Kidney (tissue), 14 donors: ENCODE results near the gene CCDC188. TPM values are rescaled to one million over a fixed set of nuclear protein-coding genes. Genes with fewer than 3 reads are reported as not detected.

ENCODE experiments used
- DNase-seq, 5 donors: peaks; one replicate each; pipeline ENCODE4 v3.0.0-alpha.2; 2013 to 2020
- FAIRE-seq: peaks from 2 replicates; lab custom pipeline; 2012; peaks lifted over from hg19 to GRCh38; lab: Jason Lieb, UNC
- H3K27ac ChIP-seq, 2 donors: one replicate each; pipeline ENCODE4 v1.7.0; 2013; ENCODE audit warnings: low read depth in 2 of 2, low read length in 2 of 2, inconsistent platforms in 1 of 2
- H3K27me3 ChIP-seq: one replicate; pipeline ENCODE4 v1.7.1; 2013; ENCODE audit warnings: low read length, inconsistent platforms; ENCODE audit not compliant: control insufficient read depth, insufficient read depth
- H3K36me3 ChIP-seq, 3 donors: one replicate each; pipeline versions ENCODE4 v1.7.0 to v1.7.1; 2013; ENCODE audit warnings: low read length in 3 of 3, control low read depth in 1 of 3, inconsistent platforms in 1 of 3; ENCODE audit not compliant: insufficient read depth in 3 of 3, control insufficient read depth in 2 of 3
- H3K4me1 ChIP-seq, 3 donors: one replicate each; pipeline versions ENCODE4 v1.7.0 to v1.7.1; 2013; ENCODE audit warnings: low read length in 3 of 3, inconsistent platforms in 1 of 3, low read depth in 1 of 3; ENCODE audit not compliant: control insufficient read depth in 2 of 3, insufficient read depth in 2 of 3
- H3K4me3 ChIP-seq, 3 donors: one replicate each; pipeline versions ENCODE4 v1.7.0 to v1.8.1; 2013; ENCODE audit warnings: low read length in 3 of 3, control low read depth in 1 of 3, inconsistent platforms in 1 of 3
- H3K9ac ChIP-seq, 3 donors: one replicate each; pipeline versions ENCODE4 v1.7.0 to v1.7.1; 2013; ENCODE audit warnings: low read length in 3 of 3, control low read depth in 1 of 3, inconsistent platforms in 1 of 3
- H3K9me3 ChIP-seq, 3 donors: one replicate each; pipeline versions ENCODE4 v1.7.0 to v1.7.1; 2013; ENCODE audit warnings: low read length in 3 of 3, control low read depth in 1 of 3, inconsistent platforms in 1 of 3; ENCODE audit not compliant: control insufficient read depth in 2 of 3, insufficient read depth in 1 of 3
- intact Hi-C: fragments of 100-400 bp; cut with DNase I; formaldehyde crosslinking; loops from one replicate; pipeline ENCODE4 v1.11.1; 2022
- microRNA-seq: library from miRNA; unstranded; fragments of <30 nt; microRNA quantifications from one replicate; pipeline ENCODE4 v1.2.0, GENCODE V29; 2020
- polyA plus RNA-seq: library from polyadenylated mRNA; stranded (reverse); fragments of 350-450 nt; fragmentation: Illumina TruSeq; extraction: RNeasy Lipid Tissue Mini Kit (QIAGEN cat#74804); gene quantifications from one replicate; pipeline ENCODE4 v1.2.3, GENCODE V29; 2014; ENCODE audit warnings: low read depth, low replicate concordance; ENCODE audit not compliant: insufficient read depth
- total RNA-seq: library from RNA; stranded (reverse); fragmentation: NEBNext Ultra II Directional; extraction: Animal tissue kit (Norgen Biotek cat#: 25700); gene quantifications from one replicate; pipeline ENCODE4 v1.2.1, GENCODE V29; 2021
- TF ChIP-seq, protein P1 (sequence below): IDR thresholded peaks from 3 replicates; pipeline ENCODE4 v1.5.1; 2012; ENCODE audit warnings: mild to moderate bottlenecking, moderate library complexity, borderline replicate concordance; ENCODE audit not compliant: insufficient read depth; ENCODE audit errors: extremely low read depth
- donor health status: control.
- donor health status: control.
- donor health status: control.
- donor health status: control.
- donor health status: control.
- donor health status: DM: yes; HTN: yes; CAD: no.
- donor health status: Normal renal cell carcinoma (clear cell type).

The CCDC188 gene
- total and polyA plus RNA-seq, 2 donors from 2014 or later, result 0.54 to 2.8 TPM

- Histone ChIP-seq H3K36me3 (peaks cover 18 to 33% (median 27%) of the 10 kb centered on the region in 3 donors), H3K4me1 (peaks cover 0 to 1% (median 0%) of the 10 kb centered on the region in 3 donors), H3K9me3 (peaks cover 0 to 2% (median 0%) of the 10 kb centered on the region in 3 donors), H3K9ac (no peak overlapping the region), H3K27ac (no peak overlapping the region), H3K27me3 (no peaks in the 10 kb centered on the region), H3K4me3 (no peak overlapping the region)
- FAIRE-seq (no peak), DNase-seq (peak in 1 of 5 donors; percentile 48)
- TF ChIP-seq, protein P1, sequence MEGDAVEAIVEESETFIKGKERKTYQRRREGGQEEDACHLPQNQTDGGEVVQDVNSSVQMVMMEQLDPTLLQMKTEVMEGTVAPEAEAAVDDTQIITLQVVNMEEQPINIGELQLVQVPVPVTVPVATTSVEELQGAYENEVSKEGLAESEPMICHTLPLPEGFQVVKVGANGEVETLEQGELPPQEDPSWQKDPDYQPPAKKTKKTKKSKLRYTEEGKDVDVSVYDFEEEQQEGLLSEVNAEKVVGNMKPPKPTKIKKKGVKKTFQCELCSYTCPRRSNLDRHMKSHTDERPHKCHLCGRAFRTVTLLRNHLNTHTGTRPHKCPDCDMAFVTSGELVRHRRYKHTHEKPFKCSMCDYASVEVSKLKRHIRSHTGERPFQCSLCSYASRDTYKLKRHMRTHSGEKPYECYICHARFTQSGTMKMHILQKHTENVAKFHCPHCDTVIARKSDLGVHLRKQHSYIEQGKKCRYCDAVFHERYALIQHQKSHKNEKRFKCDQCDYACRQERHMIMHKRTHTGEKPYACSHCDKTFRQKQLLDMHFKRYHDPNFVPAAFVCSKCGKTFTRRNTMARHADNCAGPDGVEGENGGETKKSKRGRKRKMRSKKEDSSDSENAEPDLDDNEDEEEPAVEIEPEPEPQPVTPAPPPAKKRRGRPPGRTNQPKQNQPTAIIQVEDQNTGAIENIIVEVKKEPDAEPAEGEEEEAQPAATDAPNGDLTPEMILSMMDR, result no peak
- intact Hi-C loops, result no loop called here
Observed at GRCh38 chr22:20099099-20099711, 51.6 kb downstream of the CCDC188 start.

Small RNA genes within 50 kb of the gene (microRNA-seq; reads per million reads assigned to microRNA genes)
- gene MIR6816, result not detected

Other genes with a start within 250 kb of the CCDC188 start
- gene COMT, start 209.3 kb downstream of the CCDC188 start, total RNA-seq, result 118 TPM
- gene COMT, start 209.3 kb downstream of the CCDC188 start, polyA plus RNA-seq, result 244 TPM
- gene TXNRD2, start 209.2 kb downstream of the CCDC188 start, total RNA-seq, result 28.6 TPM
- 50.6 TPM for gene TXNRD2, start 209.2 kb downstream of the CCDC188 start, polyA plus RNA-seq
- gene ARVCF, start 134.2 kb downstream of the CCDC188 start, total RNA-seq, result 21.9 TPM
- 16.0 TPM for gene ARVCF, start 134.2 kb downstream of the CCDC188 start, polyA plus RNA-seq
- 27.7 TPM for gene TANGO2, start 129.9 kb downstream of the CCDC188 start, total RNA-seq
- gene TANGO2, start 129.9 kb downstream of the CCDC188 start, polyA plus RNA-seq, result 37.3 TPM
- gene DGCR8, start 70.8 kb downstream of the CCDC188 start, total RNA-seq, result 40.1 TPM
- 12.2 TPM for gene DGCR8, start 70.8 kb downstream of the CCDC188 start, polyA plus RNA-seq
- 67.2 TPM for gene RANBP1, start 35.0 kb downstream of the CCDC188 start, total RNA-seq
- gene RANBP1, start 35.0 kb downstream of the CCDC188 start, polyA plus RNA-seq, result 80.5 TPM
- gene TRMT2A, start 33.8 kb downstream of the CCDC188 start, total RNA-seq, result 50.0 TPM
- 37.3 TPM for gene TRMT2A, start 33.8 kb downstream of the CCDC188 start, polyA plus RNA-seq
- gene ZDHHC8, start 19.3 kb downstream of the CCDC188 start, total RNA-seq, result 57.1 TPM
- 18.8 TPM for gene ZDHHC8, start 19.3 kb downstream of the CCDC188 start, polyA plus RNA-seq
- 1.2 TPM for gene RTN4R, start 117.3 kb upstream of the CCDC188 start, total RNA-seq
- gene RTN4R, start 117.3 kb upstream of the CCDC188 start, polyA plus RNA-seq, result 2.5 TPM
- gene DGCR6L, start 169.0 kb upstream of the CCDC188 start, total RNA-seq, result 35.3 TPM
- 137 TPM for gene DGCR6L, start 169.0 kb upstream of the CCDC188 start, polyA plus RNA-seq
- 6.5 TPM for gene ZNF74, start 243.1 kb upstream of the CCDC188 start, total RNA-seq
- 3.7 TPM for gene ZNF74, start 243.1 kb upstream of the CCDC188 start, polyA plus RNA-seq